GM21529 (cell line): Measurements from ENCODE around the gene SERPINE3.

ENCODE experiments used
- ATAC-seq: cut with Tn5 transposase; IDR thresholded peaks from one replicate; pipeline ENCODE4 v1.9.1; 2021; ENCODE audit not compliant: unreplicated experiment

Gene SERPINE3

DNA sequence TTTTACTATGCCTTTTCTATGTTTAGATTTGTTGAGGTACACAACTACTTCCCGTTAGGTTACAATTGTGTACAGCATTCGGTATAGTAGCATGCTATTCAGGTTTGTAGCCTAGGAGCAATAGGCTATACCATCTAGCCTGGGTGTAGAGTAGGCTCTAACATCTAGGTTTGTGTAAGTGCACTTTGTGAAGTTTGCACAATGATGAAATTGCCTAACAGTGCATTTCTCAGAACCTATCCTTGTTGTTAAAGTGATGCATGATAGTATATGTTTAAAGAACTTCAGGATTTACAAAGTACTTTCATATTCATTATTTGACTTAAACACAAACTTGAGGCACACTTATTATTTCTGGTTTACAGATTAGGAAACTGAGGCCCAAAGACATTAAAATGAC is 11.5 kb upstream of the SERPINE3 start:
- no peak for ATAC-seq

DNA sequence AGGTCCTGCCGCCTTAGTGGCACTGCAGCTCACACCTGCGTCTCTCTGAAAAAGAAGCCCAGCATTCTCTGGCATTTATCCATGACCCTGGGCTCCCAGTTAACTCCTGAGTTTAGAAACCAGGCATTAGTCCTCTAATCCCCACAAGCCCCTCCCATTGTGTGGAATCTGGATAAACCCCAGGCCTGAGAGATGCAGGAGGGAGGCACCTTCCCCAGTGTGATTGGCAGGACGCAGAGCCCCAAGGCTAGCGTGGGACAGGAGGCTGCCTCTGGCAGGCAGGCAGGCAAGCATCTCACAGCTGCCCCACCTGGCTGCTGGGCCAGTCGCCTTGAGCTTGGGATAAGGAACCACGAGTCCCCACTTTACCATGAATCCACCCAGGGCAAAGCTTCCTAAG is 11.0 kb upstream of the SERPINE3 start:
- no peak for ATAC-seq

DNA sequence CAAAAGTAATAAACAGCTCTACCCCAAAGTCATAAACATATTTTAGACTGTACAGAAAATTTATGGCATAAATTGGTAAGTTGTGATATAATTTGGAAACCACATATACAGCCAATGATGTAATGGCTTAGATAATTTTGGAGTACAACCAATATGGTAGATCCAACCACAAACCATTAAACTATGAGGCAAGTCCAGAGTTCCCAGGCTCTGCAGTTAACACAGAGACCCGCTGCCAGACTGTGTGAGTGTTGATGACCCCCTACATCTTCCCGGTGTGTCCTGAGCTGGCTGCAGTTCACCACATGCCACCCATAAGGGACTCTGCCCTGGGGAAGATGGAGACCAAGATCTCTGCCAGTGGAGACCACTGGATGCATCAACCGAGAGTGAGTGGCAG is 9.9 kb upstream of the SERPINE3 start:
- no peak for ATAC-seq

DNA sequence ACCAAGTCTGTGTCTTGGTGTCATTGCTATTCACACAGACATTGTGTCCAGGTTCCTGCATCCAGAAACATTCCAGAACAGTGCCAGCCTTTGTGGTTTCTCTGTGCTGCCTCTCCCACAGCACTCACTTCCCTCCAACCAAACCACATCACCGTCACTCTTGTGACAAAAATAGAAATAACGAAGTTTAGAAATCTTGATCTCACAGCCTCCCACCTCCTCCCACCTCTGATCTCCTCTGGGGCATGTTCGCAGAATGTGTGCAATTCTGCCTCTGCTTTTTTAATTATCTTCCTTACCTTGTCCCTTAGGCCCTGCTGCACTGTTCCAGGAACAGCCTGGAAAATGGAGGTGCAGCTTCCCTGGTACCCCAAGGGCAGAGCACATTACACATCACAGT is 8.7 kb upstream of the SERPINE3 start:
- peak; percentile 64 for ATAC-seq

DNA sequence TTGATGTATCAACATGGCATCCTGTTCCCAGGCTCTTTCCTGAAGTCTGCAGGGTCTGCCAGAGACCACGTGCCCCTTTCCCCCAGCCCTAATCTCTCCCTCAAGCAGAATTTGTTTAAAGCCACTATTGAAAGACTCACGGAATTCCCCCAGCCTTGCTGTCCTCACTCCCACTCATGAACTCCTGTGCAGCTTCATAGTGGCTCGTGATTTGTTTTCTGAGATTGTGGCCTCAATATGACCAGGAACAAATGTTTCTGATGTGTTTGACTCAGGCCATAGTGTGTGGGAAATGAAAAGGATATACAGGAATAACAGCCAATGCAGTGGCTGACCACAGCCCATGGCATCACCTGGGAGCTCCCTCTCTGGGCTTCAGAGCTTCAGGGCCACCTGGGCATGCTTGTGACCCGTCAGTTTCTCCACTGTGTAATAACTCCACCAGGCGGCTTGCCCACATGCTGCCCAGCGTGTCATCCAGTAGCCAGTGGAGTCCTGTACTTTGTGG is 8.1 kb upstream of the SERPINE3 start:
- ATAC-seq = peak; percentile 52

DNA sequence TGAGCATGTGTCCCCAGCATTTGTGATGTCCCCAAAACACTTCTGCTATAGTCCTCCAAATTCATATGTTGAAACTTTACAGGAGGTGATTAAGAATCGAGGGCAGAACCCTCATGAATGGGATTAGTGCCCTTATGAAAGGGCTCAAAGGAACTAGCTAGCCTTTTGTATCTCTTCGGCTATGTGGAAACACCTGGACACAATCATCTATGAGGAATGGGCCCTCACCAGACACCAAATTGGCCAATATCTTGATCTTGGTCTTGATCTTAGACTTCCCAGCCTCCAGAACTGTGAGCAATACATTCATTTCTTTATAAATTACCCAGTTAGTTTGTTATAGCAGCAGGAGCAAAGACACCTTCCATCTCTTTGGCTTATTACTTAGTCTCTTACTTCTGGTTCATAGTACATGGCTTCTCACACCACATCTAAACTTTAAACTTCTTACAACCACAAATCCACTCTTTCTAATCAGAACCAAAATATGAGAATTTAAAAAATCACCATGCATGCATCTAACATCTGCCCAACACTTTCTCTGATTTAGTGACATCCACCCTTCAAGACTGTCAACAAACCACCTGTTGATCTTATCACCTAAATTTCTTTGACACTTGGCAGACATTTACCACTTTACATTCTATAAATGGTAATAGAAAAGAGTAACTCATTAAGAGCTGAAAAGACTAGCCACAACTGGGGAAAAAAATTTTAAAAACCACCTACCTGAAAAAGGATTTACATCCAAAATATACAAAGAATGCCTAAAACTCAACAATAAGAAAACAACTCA is 6.7 kb upstream of the SERPINE3 start:
- no peak for ATAC-seq

DNA sequence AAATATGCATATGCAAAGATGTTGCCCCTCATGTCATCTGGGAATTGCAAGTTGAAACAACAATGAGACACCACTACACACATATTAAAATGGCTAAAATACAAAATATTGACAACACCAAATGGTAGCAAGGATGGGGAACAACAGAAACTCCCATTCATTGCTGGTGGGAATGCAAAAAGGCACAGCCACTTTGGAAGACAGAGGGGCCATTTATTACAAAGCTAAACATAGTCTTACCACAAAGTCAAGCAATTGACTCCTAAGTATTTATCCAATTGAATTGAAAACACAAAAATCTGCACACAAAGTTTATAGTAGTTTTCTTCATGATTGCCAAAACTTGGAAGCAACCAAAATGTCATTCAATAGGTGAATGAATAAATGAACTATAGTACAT is 6.1 kb upstream of the SERPINE3 start:
- ATAC-seq = no peak

DNA sequence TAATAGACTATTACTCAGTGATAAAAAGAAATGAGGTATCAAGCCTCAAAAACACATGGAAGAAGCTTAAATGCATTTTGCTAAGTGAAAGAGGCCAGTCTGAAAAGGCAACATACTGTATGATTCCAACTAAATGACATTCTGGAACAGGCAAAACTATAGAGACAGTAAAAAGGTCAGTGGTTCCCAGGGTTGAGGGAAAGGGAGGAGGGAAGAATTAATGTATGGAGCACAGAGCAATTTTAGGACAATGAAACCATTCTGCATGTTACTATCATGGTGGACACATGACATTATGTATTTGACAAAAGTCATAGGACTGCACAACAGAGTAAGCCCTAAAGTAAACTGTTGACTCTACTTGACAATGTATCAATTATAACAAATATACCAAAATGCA is 5.7 kb upstream of the SERPINE3 start:
- no peak for ATAC-seq

DNA sequence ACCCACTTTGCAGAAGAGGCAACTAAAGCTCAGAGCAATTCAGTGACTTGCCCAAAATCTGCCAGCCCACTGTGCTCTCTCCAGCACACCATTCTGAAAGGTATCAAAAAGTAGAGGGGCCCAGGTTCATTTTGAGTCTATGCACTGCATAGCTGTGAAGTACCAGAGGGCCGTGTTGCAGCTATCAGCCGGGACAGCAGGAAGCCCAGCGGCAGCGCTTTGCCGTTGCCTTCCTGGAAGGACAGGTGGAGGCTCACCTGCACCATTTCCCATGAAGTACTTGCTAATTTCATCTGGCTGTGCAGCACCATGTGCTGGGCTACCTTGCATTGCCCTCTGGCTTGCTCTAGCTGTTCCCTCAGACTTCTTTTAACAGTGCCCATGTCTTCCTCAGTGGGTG is 2.7 kb upstream of the SERPINE3 start:
- no peak for ATAC-seq

DNA sequence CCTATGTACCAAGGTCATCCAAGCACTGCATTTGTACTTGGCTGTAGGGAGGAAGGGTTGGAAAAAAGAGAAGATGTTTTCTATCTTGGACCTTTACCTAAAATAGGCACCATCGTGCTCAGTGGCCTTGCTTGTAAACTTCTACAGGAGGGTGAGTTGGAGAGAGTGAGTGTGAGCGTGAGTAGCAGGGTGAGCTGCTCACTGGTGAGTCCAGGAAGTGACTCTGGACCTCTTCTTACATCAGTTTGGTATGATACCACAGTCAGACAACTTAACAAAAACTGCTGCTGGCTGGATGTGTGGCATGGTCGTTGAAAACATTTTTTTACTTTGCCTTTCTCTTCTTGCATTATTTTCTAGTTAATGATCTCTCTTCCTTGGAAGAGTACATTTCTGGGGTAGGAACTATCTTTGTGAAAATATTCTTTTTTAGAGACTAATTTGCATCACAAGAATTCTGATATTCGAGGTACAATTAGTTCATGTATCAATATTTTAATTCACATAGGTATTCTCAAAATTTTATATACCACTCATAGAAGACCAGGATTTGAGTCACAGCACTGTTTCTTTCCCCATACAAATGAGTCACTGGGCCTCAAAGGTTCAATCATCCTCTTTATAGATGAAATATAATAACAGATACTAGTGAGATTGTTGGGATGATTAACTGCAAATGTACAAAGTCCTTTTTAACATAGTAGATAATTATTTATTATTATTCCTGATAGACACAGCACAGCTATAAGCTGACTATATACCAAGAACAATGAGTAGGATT is 651 bp downstream of the SERPINE3 start:
- ATAC-seq = no peak

DNA sequence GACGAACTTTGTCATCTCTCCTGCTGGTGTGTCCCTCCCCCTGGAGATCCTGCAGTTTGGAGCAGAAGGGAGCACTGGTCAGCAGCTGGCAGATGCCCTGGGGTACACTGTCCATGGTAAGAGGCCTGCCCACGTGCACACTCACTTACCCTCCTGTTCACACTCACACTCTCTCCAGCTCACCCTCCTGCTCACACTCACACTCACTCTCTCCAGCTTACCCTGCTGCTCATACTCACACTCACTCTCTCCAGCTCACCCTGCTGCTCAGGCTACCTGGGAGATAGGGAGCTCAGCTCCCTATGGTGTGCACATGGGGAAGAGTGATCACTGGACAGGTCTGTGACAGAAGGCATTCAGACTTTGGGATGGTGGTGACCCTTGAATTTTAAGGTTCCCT is 1.7 kb downstream of the SERPINE3 start:
- ATAC-seq = no peak

DNA sequence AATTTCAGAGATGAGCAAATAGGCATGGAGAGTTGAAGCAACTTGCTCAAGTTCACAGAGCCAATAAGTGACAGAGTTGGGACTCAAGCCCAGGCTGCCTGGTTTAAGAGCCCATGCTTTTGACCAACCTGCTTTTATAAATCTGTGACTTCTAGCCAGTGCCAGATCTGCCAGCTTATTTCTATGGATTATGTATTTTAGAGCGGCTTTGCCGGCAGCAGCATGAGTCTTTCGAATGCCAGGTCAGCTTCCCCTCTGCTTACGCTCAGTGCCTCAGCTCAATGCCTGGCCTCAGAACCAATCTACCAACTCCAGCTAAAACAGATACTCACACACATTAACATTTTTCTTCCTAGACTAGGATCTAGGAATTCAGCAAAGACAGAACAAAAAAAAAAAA is 2.3 kb downstream of the SERPINE3 start:
- no peak for ATAC-seq

DNA sequence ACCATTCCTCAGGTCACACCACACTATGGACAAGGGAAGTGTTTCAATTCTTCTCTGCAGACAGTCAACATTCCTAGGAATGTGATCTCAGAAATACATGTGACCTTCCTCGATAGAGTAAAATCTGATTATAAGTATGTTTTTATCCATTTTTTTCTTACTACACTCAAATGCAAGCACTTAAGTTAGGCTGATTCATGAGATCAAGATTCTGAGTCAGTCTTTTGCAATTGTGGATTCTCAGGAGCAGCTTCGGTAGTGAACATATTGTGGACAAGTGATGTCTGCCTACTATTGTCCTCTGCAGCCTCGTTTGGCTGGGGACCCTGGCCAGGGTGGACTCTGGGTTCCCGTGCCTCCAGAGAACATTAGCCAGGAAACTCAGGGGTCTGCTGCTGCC is 3.2 kb downstream of the SERPINE3 start:
- ATAC-seq = no peak

DNA sequence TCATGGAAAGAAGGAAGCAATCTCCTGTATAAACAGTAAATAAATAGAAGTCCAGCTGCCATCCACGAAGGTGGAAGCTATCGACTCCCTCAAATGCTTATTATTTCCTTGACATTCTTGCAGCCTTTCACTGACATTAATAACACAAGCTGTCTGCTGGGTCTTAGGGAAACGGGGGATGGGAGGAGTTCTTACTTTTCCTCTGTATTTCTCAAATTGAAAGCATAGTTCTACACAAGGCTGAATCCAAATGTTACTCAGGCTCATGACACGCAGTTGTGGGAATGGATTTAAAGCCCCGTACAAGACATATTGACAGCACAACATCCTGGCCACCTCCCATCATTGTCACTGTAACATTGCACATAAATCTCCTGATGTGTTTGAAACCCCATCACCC is 4.0 kb downstream of the SERPINE3 start:
- no peak for ATAC-seq

DNA sequence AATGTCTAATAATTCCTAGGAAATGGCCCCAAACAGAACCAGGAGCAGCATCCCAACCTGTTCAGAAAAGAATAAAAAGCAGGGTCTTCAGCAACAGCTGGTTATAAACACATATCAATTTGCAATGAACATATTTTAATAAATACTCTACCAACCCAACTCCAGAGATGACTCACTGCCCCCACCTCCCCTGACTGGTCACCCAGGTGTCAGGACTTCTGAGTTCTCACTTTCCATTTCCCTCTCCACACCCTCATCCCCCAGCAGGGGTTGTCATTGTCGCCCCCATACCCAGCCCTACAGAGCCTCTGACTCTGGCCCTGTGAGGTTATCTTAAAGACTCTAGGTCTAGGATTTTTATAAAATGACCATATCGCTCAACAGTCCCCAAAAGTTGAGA is 6.9 kb downstream of the SERPINE3 start:
- no peak for ATAC-seq

DNA sequence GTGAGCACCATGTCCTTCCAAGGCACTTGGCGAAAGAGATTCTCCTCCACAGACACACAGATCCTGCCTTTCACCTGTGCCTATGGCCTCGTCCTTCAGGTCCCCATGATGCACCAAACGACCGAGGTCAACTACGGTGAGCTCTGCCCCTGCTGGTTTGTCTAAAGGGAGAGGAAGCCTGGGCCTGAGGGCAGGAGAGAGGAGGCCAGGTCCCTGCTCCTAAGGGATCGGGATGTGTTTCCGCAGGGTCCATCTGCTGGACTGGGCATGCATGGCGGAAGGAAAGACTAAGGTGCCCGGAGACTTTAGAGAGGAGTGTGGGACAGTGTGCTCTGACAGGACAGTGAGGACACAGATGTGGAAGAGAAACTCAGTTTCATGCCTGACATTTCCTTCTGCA is 7.6 kb downstream of the SERPINE3 start:
- ATAC-seq = no peak

DNA sequence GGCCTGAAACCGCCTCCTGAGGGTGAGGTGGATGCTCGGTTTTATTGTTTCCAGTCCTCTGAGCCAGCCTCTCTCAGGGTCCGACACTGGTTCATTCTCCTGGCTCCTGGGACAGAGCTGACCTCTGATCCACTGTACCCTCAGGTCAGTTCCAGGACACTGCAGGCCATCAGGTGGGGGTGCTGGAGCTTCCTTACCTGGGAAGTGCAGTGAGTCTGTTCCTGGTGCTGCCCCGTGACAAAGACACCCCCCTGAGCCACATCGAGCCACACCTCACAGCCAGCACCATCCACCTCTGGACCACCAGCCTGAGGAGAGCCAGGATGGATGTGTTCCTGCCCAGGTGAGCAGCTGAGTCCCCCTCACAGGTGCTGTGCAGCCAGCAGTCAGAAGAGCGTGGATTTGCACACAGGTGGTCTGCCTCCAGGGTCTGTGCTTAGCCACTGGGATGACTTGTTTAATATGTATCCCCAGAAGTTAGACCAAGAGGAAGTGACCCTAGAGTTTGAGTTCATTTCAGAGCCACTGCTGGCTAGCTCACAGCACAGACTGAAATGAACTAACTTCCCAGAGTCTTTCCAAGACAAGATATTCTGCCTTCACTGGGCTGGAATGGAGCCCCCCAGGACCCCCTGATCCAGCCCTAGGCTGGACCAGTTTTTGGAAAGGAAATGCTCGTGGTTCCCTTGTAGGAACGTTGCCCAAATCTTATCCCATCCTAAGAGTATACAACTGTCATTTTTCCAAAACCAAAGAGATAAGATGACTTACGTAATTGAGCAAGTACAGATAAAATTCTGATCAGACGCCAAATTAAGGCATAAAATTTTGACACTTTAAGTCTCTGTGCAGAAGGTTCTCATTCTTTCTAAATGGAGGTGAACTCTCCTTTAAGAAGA is 8.8 kb downstream of the SERPINE3 start:
- no peak for ATAC-seq

DNA sequence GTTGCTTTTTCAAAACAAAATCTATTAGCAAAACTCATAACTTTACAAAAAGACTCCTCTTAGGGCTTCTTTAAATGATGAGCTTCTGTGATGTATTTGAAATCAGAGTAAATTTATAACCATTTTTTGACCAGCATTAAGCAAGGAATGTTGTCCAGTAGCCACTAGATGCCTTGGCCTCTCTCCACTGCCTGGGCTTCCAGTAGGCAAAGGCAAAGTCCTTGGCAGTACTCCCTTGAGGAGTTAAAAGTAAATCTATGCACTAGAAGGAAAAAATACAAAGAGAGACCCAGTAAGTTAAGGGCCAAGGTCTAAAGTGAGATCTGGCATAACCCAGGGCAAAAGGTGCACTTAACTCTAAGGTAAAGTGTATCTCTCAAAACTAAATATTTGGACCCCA is 9.5 kb downstream of the SERPINE3 start:
- ATAC-seq = no peak

DNA sequence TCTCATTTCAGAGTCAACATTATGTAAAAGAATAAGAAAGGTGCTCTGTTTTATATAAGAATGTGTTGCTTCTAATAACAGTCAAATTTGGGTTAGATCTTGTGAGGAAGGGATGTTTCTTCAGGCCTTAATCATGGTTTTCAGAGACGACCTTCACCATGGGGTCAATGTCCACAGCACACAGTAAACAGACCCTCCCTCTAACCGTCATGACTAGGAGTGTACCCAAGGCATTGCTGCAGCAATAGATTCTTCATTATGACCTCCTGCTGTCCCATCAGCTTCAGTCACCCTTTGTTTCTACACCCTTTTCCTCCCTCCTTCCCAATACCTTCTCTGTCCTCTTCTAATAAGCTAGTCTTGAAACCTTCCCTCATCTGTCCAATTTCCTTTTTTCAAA is 15.7 kb downstream of the SERPINE3 start:
- ATAC-seq = no peak

DNA sequence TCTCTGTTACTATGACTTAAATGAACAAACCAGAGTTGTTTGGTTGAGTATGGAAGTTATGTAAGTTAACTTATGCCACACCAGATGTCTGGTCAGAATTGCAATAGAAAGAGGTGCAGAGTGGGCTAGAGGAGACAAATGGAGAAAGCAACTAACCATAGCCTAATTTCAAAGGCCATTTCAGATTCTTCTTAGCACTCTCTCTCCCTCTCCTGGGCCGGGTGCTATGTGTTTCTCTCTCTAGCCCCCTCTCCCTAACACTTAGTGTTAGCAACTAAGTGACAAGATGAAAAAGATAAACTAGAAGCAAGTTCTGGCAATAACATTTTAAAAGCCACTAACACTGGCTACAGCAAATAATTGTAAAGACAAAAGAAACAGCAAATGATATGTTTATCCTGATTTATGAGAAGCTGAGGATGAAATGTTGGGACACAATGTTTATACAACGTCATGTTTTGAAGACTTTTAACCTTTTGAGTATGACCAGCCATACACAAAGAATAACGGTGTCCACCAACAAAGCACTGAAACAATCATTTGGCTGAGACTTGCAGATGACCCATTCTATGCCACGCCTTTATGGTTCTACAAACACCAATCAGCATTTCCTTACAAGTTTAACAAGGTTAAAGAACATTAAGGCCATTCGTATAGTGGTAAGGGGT is 18.6 kb downstream of the SERPINE3 start:
- no peak for ATAC-seq

DNA sequence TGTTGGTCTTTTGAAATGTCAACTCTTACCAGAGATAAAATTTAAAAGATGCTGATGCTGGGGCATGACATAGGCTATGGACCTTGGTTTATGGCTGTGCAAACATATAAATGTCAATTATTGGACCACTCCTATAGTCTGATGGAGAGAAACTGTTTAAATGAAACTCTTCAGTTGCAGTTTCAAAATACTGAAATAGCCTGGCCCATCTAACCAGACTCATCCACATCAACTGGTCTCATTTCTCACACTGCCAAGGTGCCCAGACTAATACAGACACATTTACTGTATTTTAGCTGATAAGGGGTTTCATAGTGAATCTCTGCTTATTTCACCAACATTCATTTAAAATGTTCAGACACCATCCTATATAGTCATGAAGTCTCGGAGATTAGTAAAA is 19.9 kb downstream of the SERPINE3 start:
- no peak for ATAC-seq
